NCI-H82 (cell line): ENCODE measurements around the gene ATP6V1G1.
A peak's percentile ranks its signal among the peaks of the same experiment; 100 is the strongest.
"Not testable (repeated sequence)": the region's sequence is repeated elsewhere in the genome, so short reads cannot be mapped to it uniquely, and the experiment has no call there.

ENCODE experiments used
- DNase-seq: peaks from one replicate; lab custom pipeline; 2025; lab: John Stamatoyannopoulos, UW

ATP6V1G1 gene

GRCh38 chr9:114587345-114588202 lies at the start of gene ATP6V1G1:
Gene ATP6V1G1, plus strand, starts transcription at chr9:114587769. Its CDS starts 70 bp downstream, at chr9:114587839.
- DNase-seq, result peak; percentile 99

- DNase-seq, result peak; percentile 83
Measured at GRCh38 chr9:114538241-114538640, 49.3 kb upstream of the ATP6V1G1 start.

- DNase-seq, result no peak
Measured at GRCh38 chr9:114539701-114540380, 47.7 kb upstream of the ATP6V1G1 start.

- DNase-seq, result no peak
Measured at GRCh38 chr9:114545055-114545454, 42.5 kb upstream of the ATP6V1G1 start.

GRCh38 chr9:114546851-114547250 lies 40.7 kb upstream of the ATP6V1G1 start:
- DNase-seq, result no peak

- no peak for DNase-seq
Measured at GRCh38 chr9:114549697-114550330, 37.8 kb upstream of the ATP6V1G1 start.

- no peak for DNase-seq
Measured at GRCh38 chr9:114551750-114552685, 35.6 kb upstream of the ATP6V1G1 start.

- DNase-seq, result no peak
Measured at GRCh38 chr9:114552706-114553105, 34.9 kb upstream of the ATP6V1G1 start.

GRCh38 chr9:114553202-114553601 lies 34.4 kb upstream of the ATP6V1G1 start:
- no peak for DNase-seq

- no peak for DNase-seq
Measured at GRCh38 chr9:114555696-114556095, 31.9 kb upstream of the ATP6V1G1 start.

- DNase-seq, result peak; percentile 82
Measured at GRCh38 chr9:114558027-114558675, 29.4 kb upstream of the ATP6V1G1 start.

GRCh38 chr9:114559830-114560513 lies 27.6 kb upstream of the ATP6V1G1 start:
- DNase-seq, result no peak

GRCh38 chr9:114560956-114561355 lies 26.6 kb upstream of the ATP6V1G1 start:
- DNase-seq, result no peak

- no peak for DNase-seq
Measured at GRCh38 chr9:114561771-114562170, 25.8 kb upstream of the ATP6V1G1 start.

- DNase-seq, result no peak
Measured at GRCh38 chr9:114565204-114565603, 22.4 kb upstream of the ATP6V1G1 start.

- DNase-seq, result no peak
Measured at GRCh38 chr9:114570742-114571141, 16.8 kb upstream of the ATP6V1G1 start.

- no peak for DNase-seq
Measured at GRCh38 chr9:114571391-114571790, 16.2 kb upstream of the ATP6V1G1 start.

GRCh38 chr9:114572199-114572598 lies 15.4 kb upstream of the ATP6V1G1 start:
- DNase-seq, result no peak

GRCh38 chr9:114574438-114574837 lies 13.1 kb upstream of the ATP6V1G1 start:
- no peak for DNase-seq

- not testable (repeated sequence) for DNase-seq
Measured at GRCh38 chr9:114576779-114577178, 10.8 kb upstream of the ATP6V1G1 start.
